ENCODE data around the gene CHAC1.

Gene CHAC1, protein sequence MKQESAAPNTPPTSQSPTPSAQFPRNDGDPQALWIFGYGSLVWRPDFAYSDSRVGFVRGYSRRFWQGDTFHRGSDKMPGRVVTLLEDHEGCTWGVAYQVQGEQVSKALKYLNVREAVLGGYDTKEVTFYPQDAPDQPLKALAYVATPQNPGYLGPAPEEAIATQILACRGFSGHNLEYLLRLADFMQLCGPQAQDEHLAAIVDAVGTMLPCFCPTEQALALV

DNA sequence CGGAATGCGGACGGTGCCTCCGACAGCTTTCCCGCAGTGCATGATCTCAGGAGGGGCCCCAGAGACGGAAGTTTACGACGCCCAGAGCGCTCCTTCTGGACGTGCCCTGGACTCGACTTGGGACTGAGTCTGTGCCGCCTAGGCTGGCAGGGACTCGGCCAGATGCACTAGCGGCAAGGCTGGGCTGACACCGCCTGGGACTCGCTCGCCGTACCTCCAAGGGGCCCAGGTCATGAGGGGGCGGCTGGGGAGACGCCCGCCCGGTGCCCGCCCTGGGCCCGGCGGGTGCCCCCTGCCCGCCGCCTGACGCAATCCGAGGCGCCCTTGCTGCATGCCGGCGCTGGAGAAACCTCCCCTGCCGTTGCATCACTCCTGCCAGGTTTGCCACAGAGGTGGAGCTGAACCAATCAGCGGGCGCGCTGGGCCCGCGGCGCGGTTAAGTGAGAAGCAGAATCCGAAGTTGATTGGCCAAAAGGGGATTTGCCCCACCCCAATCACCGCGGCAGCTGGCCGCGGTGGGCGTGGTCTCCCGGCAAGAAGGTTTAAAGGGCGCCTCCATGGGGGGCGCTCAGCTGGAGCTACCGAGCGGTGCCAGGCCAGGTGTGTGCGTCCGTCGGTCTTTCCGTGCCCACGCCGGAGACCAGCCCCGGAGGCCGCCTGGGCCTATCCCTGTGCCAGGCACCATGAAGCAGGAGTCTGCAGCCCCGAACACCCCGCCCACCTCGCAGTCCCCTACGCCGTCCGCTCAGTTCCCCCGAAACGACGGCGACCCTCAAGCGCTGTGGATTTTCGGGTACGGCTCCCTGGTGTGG lies at the start of gene CHAC1:
CHAC1 (plus strand) TSS at position 571 of the 812 bp plus-strand sequence; CDS start at position 684, 113 bp downstream.
- peak; percentile 96 for DNase-seq (ENCODE audit: low spot score)

DNA sequence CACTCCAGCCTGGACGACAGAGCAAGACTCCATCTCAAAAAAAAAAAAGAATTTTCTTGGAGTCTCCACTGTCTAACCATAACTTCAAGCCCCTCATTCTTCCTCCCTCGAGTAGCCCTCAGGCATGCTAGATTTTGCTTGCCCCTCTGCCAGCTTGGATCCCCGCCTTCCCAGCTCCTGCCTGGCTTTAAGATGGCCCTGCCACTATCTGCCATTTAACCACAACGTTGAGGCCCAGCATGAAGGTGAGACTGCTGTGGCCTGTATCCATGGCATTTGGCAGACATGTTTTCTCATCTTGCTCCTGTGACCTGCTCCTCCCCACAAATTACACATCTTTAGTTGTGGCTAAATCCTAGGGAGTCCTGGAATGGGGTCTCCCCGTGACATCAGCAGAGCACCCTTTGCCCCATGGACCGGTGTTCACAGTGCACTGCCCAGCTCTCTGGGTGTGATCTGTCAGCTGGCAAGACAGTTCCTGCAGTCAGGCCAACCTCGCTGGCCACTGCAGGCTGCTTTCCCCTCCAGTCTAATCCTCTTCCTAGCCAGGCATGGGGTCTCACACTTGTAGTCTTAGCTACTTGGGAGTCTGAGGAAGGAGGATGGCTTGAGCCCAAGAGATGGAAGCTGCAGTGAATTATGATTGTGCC lies 48.6 kb upstream of the CHAC1 start:
- DNase-seq (ENCODE audit: low spot score), result no peak

DNA sequence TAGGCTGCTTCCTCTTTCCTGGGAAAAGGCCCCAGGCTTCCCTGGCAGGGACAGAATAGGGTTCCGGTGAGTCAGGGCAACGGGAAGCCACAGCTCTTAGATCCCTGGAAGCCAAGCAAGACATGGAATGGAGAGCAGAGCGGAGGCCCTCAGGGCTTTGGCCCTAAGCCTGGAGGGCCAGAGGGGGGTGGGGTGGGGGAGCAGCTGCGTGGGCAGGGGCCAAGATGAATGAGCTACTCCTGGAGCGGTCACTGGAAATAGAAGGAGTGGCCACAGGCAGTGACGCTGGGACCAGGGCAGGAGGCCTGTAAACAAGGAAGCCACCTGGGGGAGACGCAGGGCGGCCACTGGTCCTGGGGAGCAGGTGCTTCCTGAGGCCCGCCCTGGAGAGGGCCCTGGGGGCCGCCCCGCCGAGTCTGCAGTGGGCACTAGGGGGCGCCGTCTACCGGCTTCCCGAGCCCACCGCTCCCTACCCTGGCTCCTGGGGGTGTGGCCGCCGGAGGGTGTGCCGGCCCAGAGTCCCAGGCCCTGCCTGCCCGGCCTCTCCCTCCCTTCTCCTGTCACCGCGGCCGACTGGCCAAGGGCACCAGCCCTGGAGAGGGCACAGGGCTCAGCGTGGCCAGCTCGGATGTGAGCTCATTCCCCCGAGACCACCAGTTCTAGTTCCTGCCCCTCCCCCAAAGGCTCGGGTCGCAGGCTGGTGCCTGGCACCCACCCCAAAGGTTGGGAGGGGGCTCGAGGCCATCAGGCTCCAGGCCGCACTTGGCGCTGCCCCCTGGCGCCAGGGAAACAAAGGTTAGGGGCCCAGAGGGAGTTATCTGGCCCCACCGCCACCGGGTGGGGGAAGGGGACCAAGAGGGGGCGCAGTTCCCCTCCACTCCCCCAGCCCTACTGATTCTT lies 46.9 kb upstream of the CHAC1 start:
- DNase-seq (ENCODE audit: low spot score), result peak; percentile 67

DNA sequence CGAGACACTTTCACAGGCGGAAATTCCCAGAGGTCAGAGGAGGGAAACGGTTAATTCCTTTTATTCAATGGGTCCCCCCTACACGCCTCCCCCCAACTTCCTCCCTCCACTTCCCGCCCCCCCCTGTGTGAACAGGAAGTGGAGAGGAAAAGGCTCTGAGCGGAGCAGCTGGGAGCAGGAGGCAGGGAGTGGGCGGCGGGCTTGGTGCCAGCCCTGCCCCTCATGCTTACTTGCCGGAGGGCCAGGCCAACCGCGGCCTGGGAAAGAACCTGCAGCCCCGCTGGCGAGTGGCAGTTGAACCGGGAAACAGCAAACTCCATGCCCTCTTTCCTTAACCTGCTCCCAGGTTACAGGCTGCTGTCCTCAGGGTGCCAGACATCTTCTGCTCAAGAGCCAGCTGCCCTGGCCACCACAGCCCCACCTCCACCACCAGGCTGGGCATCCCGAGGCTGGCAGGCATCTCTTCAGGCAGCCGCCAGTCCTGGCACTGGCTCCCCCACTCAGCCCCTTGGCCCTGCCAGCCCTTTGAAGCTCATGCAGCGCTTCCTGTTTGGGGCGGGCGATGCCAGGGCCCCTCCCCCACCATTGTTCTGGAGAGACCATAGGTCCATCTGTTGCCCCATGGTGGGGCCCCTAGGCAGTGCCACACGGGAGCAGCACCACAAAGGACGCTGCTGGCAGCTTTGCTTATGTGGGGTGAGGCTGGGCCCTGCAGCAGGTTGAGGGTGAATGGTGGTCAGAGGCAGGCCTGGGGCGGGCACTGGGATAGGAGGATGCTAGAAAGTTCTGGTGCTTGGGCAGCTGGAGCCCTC lies 46.1 kb upstream of the CHAC1 start:
- DNase-seq (ENCODE audit: low spot score), result peak; percentile 63

DNA sequence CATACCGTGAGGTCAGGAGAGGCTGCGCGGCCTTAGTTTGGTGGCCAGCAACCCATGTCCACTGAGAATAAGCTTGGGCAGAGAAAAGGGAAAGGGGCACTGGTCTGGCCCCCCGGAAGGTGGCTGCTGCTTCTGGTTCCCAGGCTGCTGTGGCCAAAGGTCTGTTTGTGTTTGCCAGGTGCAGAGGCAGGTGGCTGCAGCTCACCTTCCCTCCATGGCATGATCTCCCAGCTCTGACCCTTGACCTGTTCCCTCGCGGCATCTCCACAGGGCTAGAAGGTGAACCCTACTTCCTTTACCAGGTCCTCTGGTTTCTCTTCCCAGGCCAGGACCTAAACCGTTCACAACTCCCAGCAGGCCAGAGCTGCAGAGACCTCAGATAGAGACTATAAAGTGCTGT lies 45.2 kb upstream of the CHAC1 start:
- DNase-seq (ENCODE audit: low spot score), result no peak

DNA sequence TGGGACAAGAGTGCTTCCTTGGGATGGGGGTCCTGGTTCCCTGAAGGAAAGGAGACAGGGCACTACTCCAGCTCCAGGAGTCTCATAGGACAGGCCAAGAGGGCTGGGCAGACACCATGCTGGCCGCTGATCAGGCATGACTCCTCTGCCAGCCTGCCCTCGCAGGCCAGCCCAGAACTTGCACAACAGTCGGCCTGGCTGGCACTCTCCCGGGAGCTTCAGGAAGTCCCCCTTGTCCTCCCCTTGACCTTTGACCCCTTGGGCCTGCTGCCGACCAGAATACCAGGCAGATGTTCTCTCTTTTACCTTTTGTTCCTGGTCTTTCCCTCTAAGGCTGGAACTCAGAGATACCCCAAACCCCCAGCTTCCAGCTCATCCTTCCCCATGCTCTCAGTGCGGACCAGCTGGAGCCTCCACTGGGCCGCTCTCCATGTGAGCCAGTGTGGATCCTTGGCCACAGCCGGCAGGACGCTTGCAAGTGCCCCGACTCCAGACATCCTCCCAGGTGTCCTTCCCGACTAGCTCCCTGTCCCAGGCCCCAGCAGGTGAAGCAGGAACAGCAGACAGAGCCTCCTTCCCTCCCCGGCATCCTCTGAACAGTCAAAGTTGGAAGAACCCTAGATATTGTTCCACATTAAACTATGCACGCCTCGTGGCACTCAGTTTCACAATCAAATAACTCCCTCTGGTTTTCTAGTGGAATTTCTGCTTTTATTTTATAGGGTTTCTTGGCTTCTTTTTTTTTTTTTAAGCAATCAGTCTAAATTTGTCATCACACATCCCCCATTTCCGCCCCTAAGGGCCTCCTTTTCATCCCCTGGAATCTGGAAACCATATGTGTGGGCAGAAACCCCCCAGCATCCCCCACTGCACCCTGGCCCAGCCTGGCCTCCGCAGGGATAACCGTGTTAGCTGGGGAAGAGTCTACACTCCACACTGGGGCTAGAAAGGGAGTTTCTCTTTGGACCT lies 43.3 kb upstream of the CHAC1 start:
- DNase-seq (ENCODE audit: low spot score), result no peak

DNA sequence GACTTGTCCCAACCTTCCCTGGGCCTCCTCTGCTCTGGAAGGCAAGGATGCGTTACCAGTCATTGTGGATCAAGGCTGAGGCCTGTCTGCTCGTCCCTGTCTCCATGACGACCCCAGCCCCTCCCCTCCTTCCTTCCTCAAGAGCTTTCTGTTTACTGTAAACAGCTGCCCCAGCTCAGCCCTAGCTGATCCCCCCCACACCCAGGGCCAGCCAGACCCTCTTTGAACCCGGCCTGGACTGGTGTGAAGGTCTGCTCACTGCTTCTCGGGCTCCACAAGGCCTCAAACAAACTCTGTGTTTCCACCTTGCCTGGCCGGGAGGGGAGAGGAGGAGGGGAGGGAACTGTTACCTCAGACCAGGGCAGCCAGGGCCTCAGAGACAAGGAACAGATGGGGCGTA lies 42.1 kb upstream of the CHAC1 start:
- no peak for DNase-seq (ENCODE audit: low spot score)

DNA sequence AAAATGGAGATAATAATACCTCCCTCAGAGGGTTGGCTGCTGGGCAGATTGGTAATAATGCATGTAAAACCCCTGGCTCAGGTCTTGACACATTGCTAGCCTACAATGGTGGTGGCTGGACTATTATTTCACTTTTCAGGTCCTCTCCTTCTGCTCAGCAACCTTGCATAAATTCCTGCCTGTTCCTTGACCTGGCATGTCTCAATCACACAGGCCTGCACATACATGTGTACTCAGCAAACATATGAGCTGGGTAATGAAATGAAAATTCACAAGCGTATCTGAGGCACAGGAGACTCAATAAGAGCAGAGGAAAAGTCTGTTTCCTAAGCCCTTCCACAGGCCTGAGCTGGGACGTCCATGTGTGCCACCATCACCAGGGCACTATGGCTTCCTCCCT lies 41.6 kb upstream of the CHAC1 start:
- no peak for DNase-seq (ENCODE audit: low spot score)

DNA sequence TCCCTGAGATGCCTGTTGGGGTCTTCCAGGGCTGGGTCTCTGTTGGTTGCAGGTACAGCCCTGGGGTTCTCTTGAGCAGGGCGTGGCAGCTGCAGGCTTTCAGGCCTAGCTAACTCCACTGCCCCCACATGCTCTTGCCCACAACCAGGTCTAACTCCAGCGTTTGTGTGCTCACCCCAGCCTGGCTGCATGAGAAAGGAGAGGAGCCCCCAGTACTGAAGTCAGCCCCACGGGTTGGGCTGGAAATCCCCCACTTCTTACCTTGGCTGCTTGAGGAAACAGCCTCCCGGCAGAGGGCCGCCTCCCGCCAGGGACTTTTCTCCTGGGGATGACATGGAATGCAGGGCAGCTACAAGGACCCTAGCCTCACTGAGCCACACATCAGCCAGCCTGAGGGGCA lies 40.8 kb upstream of the CHAC1 start:
- DNase-seq (ENCODE audit: low spot score), result no peak

DNA sequence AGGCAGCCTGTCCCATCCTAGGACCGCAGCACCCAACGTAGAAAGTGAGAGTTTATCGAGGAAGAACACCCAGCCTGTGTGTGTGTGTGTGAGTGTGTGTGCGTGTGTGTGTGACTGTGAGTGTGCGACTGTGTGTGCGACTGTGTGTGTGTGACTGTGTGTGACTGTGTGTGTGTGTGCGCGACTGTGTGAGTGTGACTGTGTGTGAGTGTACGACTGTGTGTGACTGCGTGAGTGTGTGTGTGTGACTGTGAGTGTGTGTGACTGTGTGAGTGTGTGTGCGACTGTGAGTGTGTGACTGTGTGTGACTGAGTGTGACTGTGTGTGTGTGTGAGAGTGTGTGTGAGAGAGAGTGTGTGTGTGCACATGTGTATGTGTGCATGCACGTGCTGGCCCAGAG lies 39.3 kb upstream of the CHAC1 start:
- no peak for DNase-seq (ENCODE audit: low spot score)

DNA sequence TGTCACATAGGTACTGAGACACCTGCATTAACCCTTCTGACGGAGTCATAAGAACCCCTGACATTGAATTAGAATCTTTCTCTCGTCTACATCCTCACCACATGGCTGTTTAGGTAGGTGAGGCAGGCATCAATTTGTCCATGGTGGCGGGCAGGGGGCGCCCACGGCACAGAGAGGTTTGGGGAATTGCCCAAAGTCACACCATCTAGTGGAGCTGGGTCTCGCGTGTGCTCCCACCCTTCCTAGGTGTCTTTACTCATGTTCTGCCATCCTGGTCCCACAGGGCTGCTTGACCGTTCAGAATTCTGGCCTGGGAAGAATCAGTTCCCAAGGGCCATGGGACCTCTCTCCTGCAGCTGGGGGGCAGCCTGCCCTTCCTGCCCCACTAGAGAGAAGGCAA lies 38.8 kb upstream of the CHAC1 start:
- DNase-seq (ENCODE audit: low spot score), result no peak

DNA sequence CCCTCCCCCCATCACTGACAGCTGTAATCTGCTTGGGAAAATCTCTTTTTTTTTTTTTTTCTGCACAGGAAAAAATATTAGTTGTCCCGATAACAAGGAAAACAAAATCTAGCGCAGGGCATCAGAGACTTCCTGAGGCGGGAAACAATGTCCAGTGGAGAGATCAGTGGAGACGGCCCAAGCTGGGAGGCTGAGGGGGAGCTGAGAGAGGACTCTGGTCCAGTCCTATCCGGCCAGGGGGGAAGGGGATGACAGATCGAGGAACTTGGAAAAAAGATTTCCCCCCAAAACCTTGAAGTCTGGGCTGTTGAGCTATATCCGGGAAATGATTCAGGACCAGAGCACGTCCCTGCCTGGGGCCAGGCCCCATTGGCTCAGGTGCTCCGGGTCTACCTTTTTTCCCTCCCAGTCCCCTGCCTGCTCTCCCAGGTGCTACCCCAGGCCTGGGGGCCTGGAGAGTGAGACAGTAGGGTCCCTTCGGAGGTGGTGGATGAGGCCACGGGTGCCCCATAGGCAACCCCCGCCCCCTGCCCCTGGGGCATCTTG lies 38.1 kb upstream of the CHAC1 start:
- DNase-seq (ENCODE audit: low spot score), result no peak

DNA sequence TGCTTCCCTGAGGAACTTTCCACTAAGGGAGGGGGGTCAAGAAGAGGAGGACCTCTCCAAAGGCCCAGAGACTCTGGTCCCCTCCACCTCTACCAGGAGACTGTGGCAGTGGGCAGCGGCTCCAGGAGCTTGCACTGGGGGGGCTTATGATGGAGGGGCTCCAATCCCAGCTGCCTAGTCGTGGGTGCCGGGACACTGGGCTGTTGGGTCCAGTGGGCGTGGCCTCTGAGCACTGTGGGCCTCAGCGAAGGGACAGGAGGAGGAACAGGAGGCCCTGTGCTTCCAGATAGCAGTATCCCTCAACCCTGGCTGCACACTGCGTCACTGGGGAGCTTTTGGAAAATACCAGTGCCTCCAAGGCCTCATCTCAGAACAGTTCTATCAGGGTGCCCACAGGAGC lies 37.6 kb upstream of the CHAC1 start:
- DNase-seq (ENCODE audit: low spot score), result no peak

DNA sequence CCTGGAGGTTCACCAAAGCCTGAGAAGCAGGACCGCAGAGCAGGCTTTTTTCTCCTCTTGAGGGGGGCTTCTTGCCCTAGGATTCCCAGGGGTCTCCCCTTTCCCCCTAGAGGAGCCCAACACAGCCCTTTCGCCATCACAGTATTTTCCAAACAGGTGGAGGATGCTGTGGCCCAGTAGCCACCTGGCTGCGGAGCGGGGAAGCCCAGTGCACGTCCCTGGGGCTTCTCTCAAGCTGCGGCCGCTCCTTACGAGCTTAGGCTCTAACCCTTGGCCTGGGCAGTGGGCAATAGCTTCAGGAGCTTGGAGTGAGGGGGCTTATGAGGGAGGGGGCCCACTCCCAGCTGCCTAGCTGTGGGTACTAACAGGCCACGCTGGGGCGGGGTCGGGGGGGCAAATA lies 35.7 kb upstream of the CHAC1 start:
- no peak for DNase-seq (ENCODE audit: low spot score)

DNA sequence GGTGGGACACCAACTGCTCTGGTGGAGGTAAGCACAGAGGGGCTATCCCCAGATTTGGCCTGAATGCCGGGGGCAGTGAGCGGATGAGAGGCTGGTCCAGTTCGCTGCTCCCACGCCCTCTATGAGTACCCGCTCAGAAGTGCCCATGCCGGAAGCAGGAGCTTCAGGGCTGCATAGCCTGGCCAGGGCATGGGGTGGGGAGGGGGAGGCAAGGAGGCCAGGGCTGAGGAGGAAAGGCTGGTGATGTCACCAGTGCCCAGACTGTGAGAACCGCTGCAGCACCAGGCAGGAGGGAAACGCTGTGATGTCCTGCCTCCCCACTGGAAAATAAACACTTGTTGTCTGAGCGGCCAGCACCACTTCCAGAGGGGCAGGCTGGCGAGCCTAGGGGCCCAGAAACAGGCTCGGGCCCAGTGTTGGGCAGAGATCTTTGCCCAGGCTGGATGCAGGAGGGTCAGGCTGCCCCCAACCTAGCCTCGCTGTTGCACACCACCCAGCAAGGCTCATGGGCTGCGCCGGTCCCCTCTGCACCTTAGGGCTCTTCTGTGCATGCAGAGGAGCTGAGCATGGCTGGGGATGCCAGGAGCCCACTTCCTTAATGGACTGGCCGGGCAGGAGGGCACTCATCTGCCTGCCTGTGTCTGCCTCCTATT lies 35.0 kb upstream of the CHAC1 start:
- no peak for DNase-seq (ENCODE audit: low spot score)

DNA sequence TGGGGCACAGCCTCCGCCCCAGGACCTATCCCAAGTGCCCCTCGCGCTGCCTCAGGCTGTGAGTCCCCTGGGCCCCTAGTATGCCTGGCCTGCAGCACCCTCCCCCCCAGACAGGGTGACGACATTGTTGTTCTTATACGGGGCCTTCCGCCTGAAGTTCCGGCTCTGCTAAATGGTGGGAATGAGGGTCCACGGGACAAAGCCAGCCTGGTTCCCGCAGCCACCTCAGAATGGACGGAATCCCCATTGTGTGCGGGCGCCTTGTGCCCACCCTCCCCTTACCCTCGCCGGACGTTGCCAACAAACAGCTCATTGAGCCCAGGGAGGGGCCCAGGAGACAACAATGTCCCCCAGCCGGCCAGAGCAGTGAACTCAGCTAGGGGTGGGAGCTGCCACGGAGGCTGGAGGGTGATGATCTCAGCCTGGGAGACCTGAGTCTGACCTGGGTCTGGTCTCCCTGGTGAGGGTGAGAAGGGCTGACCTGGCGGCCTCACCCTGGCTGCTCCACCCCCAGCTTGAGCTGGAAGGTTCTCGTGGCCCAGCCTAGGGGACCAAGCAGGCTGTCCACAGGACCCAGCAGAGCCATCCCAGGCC lies 34.4 kb upstream of the CHAC1 start:
- no peak for DNase-seq (ENCODE audit: low spot score)

DNA sequence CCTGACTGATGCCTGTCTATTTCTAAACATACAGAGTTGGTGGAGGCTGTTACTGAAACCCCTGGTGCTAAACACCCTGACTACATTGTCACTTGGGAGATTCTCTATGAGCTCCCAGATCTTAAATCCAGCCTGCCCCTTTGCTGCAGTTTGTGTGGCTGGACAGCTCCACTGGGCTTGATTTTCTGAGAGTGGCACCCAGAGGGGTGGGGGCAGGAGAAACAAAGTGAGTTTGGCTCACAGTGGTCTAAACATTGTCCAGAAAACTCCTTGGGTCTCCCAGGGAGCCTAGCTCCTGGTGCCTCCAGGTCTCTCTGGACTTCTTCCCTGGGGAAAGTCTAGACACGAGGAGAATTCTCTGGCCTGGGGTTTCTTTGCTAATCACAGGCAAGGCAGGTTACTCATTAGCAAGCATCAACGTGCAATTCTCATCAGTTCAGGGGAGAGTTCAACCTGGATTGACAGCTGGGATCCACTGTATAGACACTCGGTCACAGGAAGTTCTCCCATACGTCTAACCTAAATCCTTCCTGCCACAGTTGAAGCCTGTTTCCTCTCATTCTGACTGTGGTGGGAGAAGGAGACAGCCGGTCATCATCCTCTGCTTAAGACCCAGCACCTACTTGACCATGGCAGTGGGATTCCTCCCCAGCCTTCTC lies 31.2 kb upstream of the CHAC1 start:
- no peak for DNase-seq (ENCODE audit: low spot score)

DNA sequence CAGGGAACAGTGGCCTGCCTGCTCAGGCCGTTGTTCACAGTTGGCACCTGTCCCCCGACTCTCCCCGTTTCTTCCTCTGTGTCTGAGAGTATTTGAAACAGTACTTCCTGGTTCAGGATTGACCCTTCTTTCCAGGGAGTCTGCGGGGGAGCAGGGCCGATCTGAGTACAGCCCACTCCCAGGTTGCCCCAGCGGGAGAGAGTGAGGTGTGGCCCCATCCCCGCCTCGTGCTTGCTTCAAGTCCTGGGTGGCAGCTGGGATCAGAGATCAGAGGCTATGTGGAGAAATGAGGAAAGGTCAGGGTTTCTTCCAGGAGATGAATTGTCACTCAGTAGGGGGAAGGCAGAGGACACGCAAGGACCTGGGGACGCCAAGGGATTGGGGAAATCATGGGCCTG lies 30.7 kb upstream of the CHAC1 start:
- DNase-seq (ENCODE audit: low spot score), result no peak

All from CD4-positive, alpha-beta T cell treated with Interleukin-6 at 100 ng/mL for 8 hours (primary cell).